HCT116 (cell line): ENCODE results near the gene SORCS2. TPM values are rescaled to one million over a fixed set of nuclear protein-coding genes. Genes with fewer than 3 reads are reported as not detected.

Experiments used
- ATAC-seq: fragments of 200-7000 bp; cut with Tn5 transposase; 2 replicates; pipeline ENCODE4 v1.9.1; 2020; ENCODE audit warnings: mild to moderate bottlenecking, moderate library complexity
- BruUV-seq: library from RNA; stranded (reverse); fragments of 400-500 nt; replicated peaks from 2 replicates; lab custom pipeline; 2021; lab: Mats Ljungman, UMichigan
- CTCF ChIA-PET: fragments of 300-600 bp; sonication (Branson Sonifier 250); formaldehyde crosslinking; loops from one replicate; lab custom pipeline; 2021; ENCODE audit warnings: antibody characterized with exemption; lab: Charles Lee
- POLR2A ChIA-PET: fragments of 300-600, 350-600 bp; sonication (Branson Sonifier 250); formaldehyde crosslinking; loops from one replicate; lab custom pipeline; 2021; ENCODE audit warnings: antibody characterized with exemption; lab: Charles Lee
- RAD21 ChIA-PET, 2 experiments: fragments of 300-600 bp; sonication (Branson Sonifier 250); formaldehyde crosslinking; loops; one replicate each; lab custom pipeline; 2023; ENCODE audit warnings: low total read pairs in 2 of 2; ENCODE audit not compliant: uncharacterized antibody in 2 of 2, unreplicated experiment in 2 of 2, low non-redundant PET in 1 of 2; lab: Charles Lee
- DNase-seq: peaks from one replicate; pipeline ENCODE4 v3.0.0-alpha.2; 2010; ENCODE audit warnings: low read depth, low spot score
- H2AFZ ChIP-seq: fragments of 200-600 bp; shearing (Covaris generic), sonication (generic); 2 replicates; pipeline ENCODE4 v1.6.1; 2017; ENCODE audit warnings: low read depth, mixed run types, mixed read lengths, antibody characterized with exemption, low read length; ENCODE audit not compliant: poor library complexity, severe bottlenecking
- H3K27ac ChIP-seq: 2 replicates; pipeline ENCODE4 v1.5.1; 2012; ENCODE audit warnings: low read depth, low read length
- H3K27me3 ChIP-seq: fragments of 200-600 bp; sonication (generic); 2 replicates; pipeline ENCODE4 v1.6.1; 2016; ENCODE audit warnings: mixed run types, low read length, mixed read lengths; ENCODE audit not compliant: insufficient read depth
- H3K36me3 ChIP-seq, 2 experiments: fragments of 200-500 bp in 1 of 2; fragments of 200-600 bp in 1 of 2; sonication (Bioruptor generic) in 1 of 2; sonication (generic) in 1 of 2; 2 replicates each; pipeline versions ENCODE4 v1.5.1 to v1.6.1; 2014 to 2016; ENCODE audit warnings: low read length in 2 of 2, inconsistent platforms in 1 of 2, mixed read lengths in 1 of 2, mixed run types in 1 of 2; ENCODE audit not compliant: insufficient read depth in 2 of 2, control insufficient read depth in 1 of 2
- H3K4me1 ChIP-seq, 2 experiments: fragments of 200-600 bp in 1 of 2; sonication (generic) in 1 of 2; 2 replicates each; pipeline versions ENCODE4 v1.5.1 to v1.6.1; 2012 to 2017; ENCODE audit warnings: low read length in 2 of 2, inconsistent platforms in 1 of 2, mild to moderate bottlenecking in 1 of 2, mixed read lengths in 1 of 2, mixed run types in 1 of 2, moderate library complexity in 1 of 2; ENCODE audit not compliant: insufficient read depth in 2 of 2, control insufficient read depth in 1 of 2
- H3K4me2 ChIP-seq: fragments of 200-600 bp; sonication (generic); 2 replicates; pipeline ENCODE4 v1.6.1; 2017; ENCODE audit warnings: mixed run types, low read length, mixed read lengths
- H3K4me3 ChIP-seq, 2 experiments: fragments of 200-600 bp in 1 of 2; sonication (generic) in 1 of 2; replicated peaks in 1 of 2; 2 replicates each; pipeline ENCODE4 v1.5.1; 2011 to 2016; ENCODE audit warnings: low read length in 2 of 2, control low read depth in 1 of 2, low read depth in 1 of 2, mild to moderate bottlenecking in 1 of 2, mixed read lengths in 1 of 2, mixed run types in 1 of 2
- H3K79me2 ChIP-seq: fragments of 200-600 bp; sonication (generic); 2 replicates; pipeline ENCODE4 v1.6.1; 2017; ENCODE audit warnings: mild to moderate bottlenecking, mixed run types, low read length, moderate library complexity, mixed read lengths; ENCODE audit not compliant: insufficient read depth
- H3K9ac ChIP-seq: fragments of 200-600 bp; sonication (generic); 2 replicates; pipeline ENCODE4 v1.6.1; 2016; ENCODE audit warnings: low read length, mixed read lengths
- H3K9me2 ChIP-seq: fragments of 200-600 bp; sonication (generic), shearing (Covaris generic); 2 replicates; pipeline ENCODE4 v1.6.1; 2017; ENCODE audit warnings: mixed run types, mild to moderate bottlenecking, moderate library complexity; ENCODE audit not compliant: insufficient read depth
- H3K9me3 ChIP-seq, 2 experiments: fragments of 200-500 bp in 1 of 2; fragments of 200-600 bp in 1 of 2; sonication (Bioruptor generic) in 1 of 2; sonication (generic) in 1 of 2; 2 replicates each; pipeline ENCODE4 v1.6.1; 2014 to 2017; ENCODE audit warnings: low read length in 2 of 2, mixed read lengths in 2 of 2, inconsistent platforms in 1 of 2, low read depth in 1 of 2, mild to moderate bottlenecking in 1 of 2, mixed run types in 1 of 2, moderate library complexity in 1 of 2; ENCODE audit not compliant: control insufficient read depth in 1 of 2, insufficient read depth in 1 of 2
- H4K20me1 ChIP-seq: fragments of 200-600 bp; sonication (generic), shearing (Covaris generic); 2 replicates; pipeline ENCODE4 v1.6.1; 2017; ENCODE audit warnings: mixed run types, mild to moderate bottlenecking, moderate library complexity; ENCODE audit not compliant: insufficient read depth
- CBX3 ChIP-seq: IDR thresholded peaks from 2 replicates; pipeline ENCODE4 v1.6.1; 2012; ENCODE audit warnings: low read depth
- CEBPB ChIP-seq: IDR thresholded peaks from 2 replicates; pipeline ENCODE4 v1.6.1; 2012; ENCODE audit warnings: low read depth
- EGR1 ChIP-seq: IDR thresholded peaks from 2 replicates; pipeline ENCODE4 v1.6.1; 2012; ENCODE audit warnings: low read depth
- EZH2 ChIP-seq: fragments of 200-600 bp; sonication (generic); IDR thresholded peaks from 2 replicates; pipeline ENCODE4 v1.6.1; 2017; ENCODE audit warnings: antibody characterized with exemption, mixed run types
- EZH2phosphoT487 ChIP-seq: fragments of 200-600 bp; IDR thresholded peaks from 2 replicates; pipeline ENCODE4 v1.6.1; 2018; ENCODE audit warnings: antibody characterized with exemption, borderline replicate concordance
- JUND ChIP-seq: IDR thresholded peaks from 2 replicates; pipeline ENCODE4 v1.6.1; 2012
- POLR2A ChIP-seq: IDR thresholded peaks from 2 replicates; pipeline ENCODE4 v1.7.0; 2011; ENCODE audit warnings: borderline replicate concordance; ENCODE audit not compliant: insufficient read depth, insufficient read length; ENCODE audit errors: extremely low read depth
- POLR2AphosphoS5 ChIP-seq: IDR thresholded peaks from 2 replicates; pipeline ENCODE4 v1.6.1; 2011; ENCODE audit warnings: mild to moderate bottlenecking, low read depth, low read length, moderate library complexity
- RAD21 ChIP-seq: IDR thresholded peaks from 2 replicates; pipeline ENCODE4 v1.6.1; 2012; ENCODE audit warnings: low read depth, mild to moderate bottlenecking
- SIN3A ChIP-seq: IDR thresholded peaks from 2 replicates; pipeline ENCODE4 v1.6.1; 2012; ENCODE audit warnings: low read depth
- SRF ChIP-seq: IDR thresholded peaks from 2 replicates; pipeline ENCODE4 v1.6.1; 2012; ENCODE audit warnings: low read depth
- TCF7L2 ChIP-seq: IDR thresholded peaks from 2 replicates; pipeline ENCODE4 v1.7.0; 2011; ENCODE audit warnings: borderline replicate concordance, inconsistent platforms; ENCODE audit not compliant: insufficient read depth, insufficient read length; ENCODE audit errors: extremely low read depth
- ZNF274 ChIP-seq: fragments of 200-500 bp; sonication (Bioruptor generic); IDR thresholded peaks from 2 replicates; pipeline ENCODE4 v1.6.1; 2014; ENCODE audit warnings: mild to moderate bottlenecking, low read depth, low read length, inconsistent platforms
- intact Hi-C: fragments of 100-400 bp; cut with micrococcal nuclease; formaldehyde crosslinking; loops from 2 replicates; pipeline ENCODE4 v1.10.0; 2022
- total RNA-seq: library from RNA; stranded (reverse); gene quantifications from one replicate; pipeline ENCODE4 v1.2.1, GENCODE V29; 2021; ENCODE audit not compliant: unreplicated experiment
- TF ChIP-seq, protein P1 (sequence below): IDR thresholded peaks from 2 replicates; pipeline ENCODE4 v1.6.1; 2012
- TF ChIP-seq, protein P2 (sequence below), 3 experiments: fragments of 200-600 bp in 1 of 3; sonication (generic) in 1 of 3; IDR thresholded peaks in 2 of 3; conservative IDR thresholded peaks in 1 of 3; 2 replicates each; pipeline ENCODE4 v1.5.1; 2012 to 2017; ENCODE audit warnings: low read depth in 2 of 3, low read length in 2 of 3, antibody characterized with exemption in 1 of 3, borderline replicate concordance in 1 of 3, control low read depth in 1 of 3, mild to moderate bottlenecking in 1 of 3, mixed read lengths in 1 of 3, mixed run types in 1 of 3, moderate library complexity in 1 of 3; ENCODE audit not compliant: insufficient read depth in 1 of 3

Gene SORCS2
- total RNA-seq, 1 experiment from 2014 or later = 0.37 TPM

DNA sequence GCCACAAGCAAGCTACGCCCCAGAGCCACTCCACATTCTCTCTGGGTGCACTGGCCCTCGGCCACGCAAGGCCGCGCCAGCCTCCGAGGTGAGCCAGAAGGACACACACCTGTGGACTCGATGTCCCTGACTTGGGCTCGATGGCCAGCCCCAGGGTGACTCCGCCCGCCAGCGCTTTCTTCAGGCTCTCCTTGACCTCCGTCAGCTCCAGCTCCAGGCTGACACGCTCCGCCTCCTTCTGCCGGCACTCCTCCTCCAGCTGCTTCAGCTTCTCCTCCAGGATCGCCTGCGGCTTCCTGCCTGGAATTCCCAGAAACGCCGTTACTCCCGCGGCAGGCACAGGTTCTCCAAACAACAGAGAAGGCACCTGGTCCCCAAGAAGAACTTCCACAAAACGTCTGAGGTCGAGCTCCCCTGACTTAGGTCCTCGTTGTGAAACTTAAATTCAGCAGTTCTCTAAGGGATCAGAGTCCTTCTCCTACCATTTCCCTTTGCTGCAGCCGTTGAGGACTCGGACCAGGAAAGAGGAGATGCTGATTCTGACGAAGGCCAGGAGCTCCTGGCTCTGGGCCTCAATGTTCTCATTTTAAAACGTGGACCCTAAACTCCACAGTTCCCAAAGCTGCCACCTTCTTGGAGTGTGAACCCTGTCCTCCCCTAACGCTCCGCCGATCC is 580.5 kb downstream of the SORCS2 start:
- H3K36me3 ChIP-seq = peaks cover 2 to 6% of the 10 kb centered on the region in 2 experiments; a peak in 2 of 4 replicates
- no peaks in the 10 kb centered on the region for H3K9me2 ChIP-seq
- H3K9ac ChIP-seq = no peak overlapping the region
- ChIA-PET CTCF (no interaction called here), POLR2A (no interaction called here), RAD21 (no interaction called here)
- no TSS peak for BruUV-seq
- H3K4me2 ChIP-seq = no peak overlapping the region
- ATAC-seq (no peak), DNase-seq (no peak)
- TF ChIP-seq EGR1 (no peak), POLR2A (no peak), POLR2AphosphoS5 (no peak), EZH2phosphoT487 (no peak), JUND (no peak), EZH2 (no peak), CBX3 (no peak), RAD21 (no peak), SRF (no peak), SIN3A (no peak), TCF7L2 (no peak), CEBPB (no peak), ZNF274 (no peak)
- TF ChIP-seq, protein P1, sequence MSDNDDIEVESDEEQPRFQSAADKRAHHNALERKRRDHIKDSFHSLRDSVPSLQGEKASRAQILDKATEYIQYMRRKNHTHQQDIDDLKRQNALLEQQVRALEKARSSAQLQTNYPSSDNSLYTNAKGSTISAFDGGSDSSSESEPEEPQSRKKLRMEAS = no peak
- TF ChIP-seq, protein P2, sequence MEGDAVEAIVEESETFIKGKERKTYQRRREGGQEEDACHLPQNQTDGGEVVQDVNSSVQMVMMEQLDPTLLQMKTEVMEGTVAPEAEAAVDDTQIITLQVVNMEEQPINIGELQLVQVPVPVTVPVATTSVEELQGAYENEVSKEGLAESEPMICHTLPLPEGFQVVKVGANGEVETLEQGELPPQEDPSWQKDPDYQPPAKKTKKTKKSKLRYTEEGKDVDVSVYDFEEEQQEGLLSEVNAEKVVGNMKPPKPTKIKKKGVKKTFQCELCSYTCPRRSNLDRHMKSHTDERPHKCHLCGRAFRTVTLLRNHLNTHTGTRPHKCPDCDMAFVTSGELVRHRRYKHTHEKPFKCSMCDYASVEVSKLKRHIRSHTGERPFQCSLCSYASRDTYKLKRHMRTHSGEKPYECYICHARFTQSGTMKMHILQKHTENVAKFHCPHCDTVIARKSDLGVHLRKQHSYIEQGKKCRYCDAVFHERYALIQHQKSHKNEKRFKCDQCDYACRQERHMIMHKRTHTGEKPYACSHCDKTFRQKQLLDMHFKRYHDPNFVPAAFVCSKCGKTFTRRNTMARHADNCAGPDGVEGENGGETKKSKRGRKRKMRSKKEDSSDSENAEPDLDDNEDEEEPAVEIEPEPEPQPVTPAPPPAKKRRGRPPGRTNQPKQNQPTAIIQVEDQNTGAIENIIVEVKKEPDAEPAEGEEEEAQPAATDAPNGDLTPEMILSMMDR (IDR thresholded peaks at IDR 0.05 in 2 of 3, conservative IDR thresholded peaks at IDR 0.05 in 1 of 3; ENCODE audit: borderline replicate concordance in 1 of 3, insufficient read depth in 1 of 3, low read depth in 2 of 3, low read length in 2 of 3) = no peak
- H3K27ac ChIP-seq = no peak overlapping the region
- no peaks in the 10 kb centered on the region for H3K79me2 ChIP-seq
- no peaks in the 10 kb centered on the region for H3K27me3 ChIP-seq
- no peaks in the 10 kb centered on the region for H4K20me1 ChIP-seq
- no peak overlapping the region for H3K4me3 ChIP-seq
- H3K9me3 ChIP-seq = no peaks in the 10 kb centered on the region
- H3K4me1 ChIP-seq = no peaks in the 10 kb centered on the region
- intact Hi-C loops = no loop called here
- H2AFZ ChIP-seq = no peak overlapping the region
